ENCODE measurements around the gene ASS1.

GRCh38 chr9:130400870-130401269, 43.9 kb upstream of the ASS1 start:
- TF ChIP-seq POLR2A (IDR thresholded peaks at IDR 0.05; ENCODE audit: low read length) (no peak), GATA1 (IDR thresholded peaks at IDR 0.05; ENCODE audit: low read depth, low read length) (no peak)
